ENCODE results near the gene TCF12. TPM values are rescaled to one million over a fixed set of nuclear protein-coding genes. Genes with fewer than 3 reads are reported as not detected.

The TCF12 gene
- polyA plus RNA-seq, 1 experiment: 447 TPM

- TF ChIP-seq, protein P1, sequence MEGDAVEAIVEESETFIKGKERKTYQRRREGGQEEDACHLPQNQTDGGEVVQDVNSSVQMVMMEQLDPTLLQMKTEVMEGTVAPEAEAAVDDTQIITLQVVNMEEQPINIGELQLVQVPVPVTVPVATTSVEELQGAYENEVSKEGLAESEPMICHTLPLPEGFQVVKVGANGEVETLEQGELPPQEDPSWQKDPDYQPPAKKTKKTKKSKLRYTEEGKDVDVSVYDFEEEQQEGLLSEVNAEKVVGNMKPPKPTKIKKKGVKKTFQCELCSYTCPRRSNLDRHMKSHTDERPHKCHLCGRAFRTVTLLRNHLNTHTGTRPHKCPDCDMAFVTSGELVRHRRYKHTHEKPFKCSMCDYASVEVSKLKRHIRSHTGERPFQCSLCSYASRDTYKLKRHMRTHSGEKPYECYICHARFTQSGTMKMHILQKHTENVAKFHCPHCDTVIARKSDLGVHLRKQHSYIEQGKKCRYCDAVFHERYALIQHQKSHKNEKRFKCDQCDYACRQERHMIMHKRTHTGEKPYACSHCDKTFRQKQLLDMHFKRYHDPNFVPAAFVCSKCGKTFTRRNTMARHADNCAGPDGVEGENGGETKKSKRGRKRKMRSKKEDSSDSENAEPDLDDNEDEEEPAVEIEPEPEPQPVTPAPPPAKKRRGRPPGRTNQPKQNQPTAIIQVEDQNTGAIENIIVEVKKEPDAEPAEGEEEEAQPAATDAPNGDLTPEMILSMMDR (IDR thresholded peaks at IDR 0.05; ENCODE audit: low read depth, low read length): no peak
These were observed 11.7 kb upstream of the TCF12 start for GRCh38 chr15:56906766-56907165.

DNA sequence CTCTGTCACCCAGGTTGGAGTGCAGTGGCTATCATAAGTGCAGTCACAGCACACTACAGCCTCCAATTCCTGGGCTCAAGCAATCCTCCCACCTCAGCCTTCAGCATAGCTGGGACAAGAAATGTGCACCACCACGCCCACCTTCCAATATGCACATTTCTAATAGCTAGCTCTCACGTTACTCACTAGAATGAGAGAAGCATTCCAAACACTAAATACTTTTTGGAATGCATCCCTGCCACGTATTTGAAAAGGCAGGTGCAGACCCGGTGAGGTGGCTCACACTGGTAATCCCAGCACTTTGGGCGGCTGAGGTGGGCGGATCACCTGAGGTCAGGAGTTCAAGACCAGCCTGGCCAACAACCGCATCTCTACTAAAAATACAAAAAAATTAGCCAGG is 7.6 kb upstream of the TCF12 start:
- Histone ChIP-seq H3K27me3 (ENCODE audit: control insufficient read depth, insufficient read depth, low read length) (no peaks in the 10 kb centered on the region), H3K27ac (ENCODE audit: low read depth, low read length) (no peak overlapping the region), H3K9me3 (ENCODE audit: control insufficient read depth, insufficient read depth, low read length) (no peaks in the 10 kb centered on the region), H3K4me3 (ENCODE audit: low read depth, low read length) (no peak overlapping the region)
- ChIA-PET CTCF (interaction anchor here (1.6 kb wide), 1 partner anchor 89 kb away, joined by 3 read pairs; no protein-coding TSS in a partner anchor), POLR2A (interaction anchor here (0.7 kb wide), 1 partner anchor 31 kb away, joined by 3 read pairs; no protein-coding TSS in a partner anchor)
- TF ChIP-seq, protein P1 (IDR thresholded peaks at IDR 0.05; ENCODE audit: low read depth, low read length): no peak
- no peak for DNase-seq (ENCODE audit: low read depth, low spot score)

More at GRCh38 chr15:56906766-56907165, 11.7 kb upstream of the TCF12 start:
- no peak overlapping the region for H3K4me3 ChIP-seq (ENCODE audit: low read depth, low read length)
- no peaks in the 10 kb centered on the region for H3K27me3 ChIP-seq (ENCODE audit: control insufficient read depth, insufficient read depth, low read length)
- H3K27ac ChIP-seq (ENCODE audit: low read depth, low read length): no peak overlapping the region
- CTCF ChIA-PET: interaction anchor here (0.9 kb wide), 1 partner anchor 416 kb away, joined by 3 read pairs; no protein-coding TSS in a partner anchor
- DNase-seq (ENCODE audit: low read depth, low spot score): no peak
- POLR2A ChIA-PET: no interaction called here
- no peaks in the 10 kb centered on the region for H3K9me3 ChIP-seq (ENCODE audit: control insufficient read depth, insufficient read depth, low read length)

GRCh38 chr15:56913241-56913640 is 5.2 kb upstream of the TCF12 start:
- no peak overlapping the region for H3K27ac ChIP-seq (ENCODE audit: low read depth, low read length)
- no peak for DNase-seq (ENCODE audit: low read depth, low spot score)
- POLR2A ChIA-PET: no interaction called here

GRCh38 chr15:56913670-56914069 is 4.8 kb upstream of the TCF12 start:
- H3K27me3 ChIP-seq (ENCODE audit: control insufficient read depth, insufficient read depth, low read length): no peaks in the 10 kb centered on the region
- no peak overlapping the region for H3K27ac ChIP-seq (ENCODE audit: low read depth, low read length)
- CTCF ChIA-PET: no interaction called here
- H3K9me3 ChIP-seq (ENCODE audit: control insufficient read depth, insufficient read depth, low read length): peaks cover 3% of the 10 kb centered on the region; the same call in 1 of the 2 replicates
- no peak overlapping the region for H3K4me3 ChIP-seq (ENCODE audit: low read depth, low read length)
- POLR2A ChIA-PET: no interaction called here
- TF ChIP-seq, protein P1 (IDR thresholded peaks at IDR 0.05; ENCODE audit: low read depth, low read length): no peak
- DNase-seq (ENCODE audit: low read depth, low spot score): no peak

More at GRCh38 chr15:56913241-56913640, 5.2 kb upstream of the TCF12 start:
- Histone ChIP-seq H3K27me3 (ENCODE audit: control insufficient read depth, insufficient read depth, low read length) (no peaks in the 10 kb centered on the region), H3K4me3 (ENCODE audit: low read depth, low read length) (no peak overlapping the region), H3K9me3 (ENCODE audit: control insufficient read depth, insufficient read depth, low read length) (peaks cover 3% of the 10 kb centered on the region; the same call in 1 of the 2 replicates)
- TF ChIP-seq, protein P1 (IDR thresholded peaks at IDR 0.05; ENCODE audit: low read depth, low read length): no peak
- CTCF ChIA-PET: no interaction called here

DNA sequence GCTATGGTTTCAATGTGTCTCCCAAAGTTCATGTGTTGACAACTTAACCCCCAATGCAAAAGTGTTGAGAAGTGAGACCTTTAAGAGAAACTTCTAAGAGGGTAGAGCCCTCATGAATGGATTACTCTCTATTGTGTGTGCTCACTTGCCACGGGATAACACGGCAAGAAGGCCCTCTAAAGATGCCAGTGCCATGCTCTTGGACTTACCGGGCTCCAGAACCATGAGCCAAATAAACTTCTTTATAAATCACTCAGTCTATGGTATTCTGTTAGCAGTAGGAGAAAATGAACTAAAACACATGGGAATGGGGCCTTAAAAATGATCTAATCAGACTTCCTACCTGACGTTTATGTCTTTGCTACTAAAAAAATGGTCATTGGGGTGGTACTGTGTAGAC is 2.6 kb upstream of the TCF12 start:
- no peak overlapping the region for H3K4me3 ChIP-seq (ENCODE audit: low read depth, low read length)
- TF ChIP-seq, protein P1 (IDR thresholded peaks at IDR 0.05; ENCODE audit: low read depth, low read length): no peak
- ChIA-PET POLR2A (no interaction called here), CTCF (no interaction called here)
- DNase-seq (ENCODE audit: low read depth, low spot score): no peak
- no peak overlapping the region for H3K27ac ChIP-seq (ENCODE audit: low read depth, low read length)
- H3K9me3 ChIP-seq (ENCODE audit: control insufficient read depth, insufficient read depth, low read length): peaks cover 3% of the 10 kb centered on the region; the same call in 1 of the 2 replicates
- H3K27me3 ChIP-seq (ENCODE audit: control insufficient read depth, insufficient read depth, low read length): no peaks in the 10 kb centered on the region

Measured in AG04450 (cell line).